ENCODE data around the gene CDH20.

Gene CDH20

GRCh38 chr18:61464551-61465142 is 131.4 kb downstream of the CDH20 start:
- in situ Hi-C loops (cut with HindIII; ENCODE audit: low sequenced_read_pairs): no loop called here
- no peak for TF ChIP-seq CTCF (IDR thresholded peaks at IDR 0.05; ENCODE audit: low read depth, low read length)
- DNase-seq (ENCODE audit: low read depth, low spot score): peak; percentile 73
- no peak overlapping the region for H3K4me3 ChIP-seq (ENCODE audit: low read depth, low read length)

- DNase-seq (ENCODE audit: low read depth, low spot score): no peak
- in situ Hi-C loops (cut with HindIII; ENCODE audit: low sequenced_read_pairs): no loop called here
Observed at GRCh38 chr18:61466736-61467135, 133.5 kb downstream of the CDH20 start.

GRCh38 chr18:61470031-61470674 is 136.9 kb downstream of the CDH20 start:
- in situ Hi-C loops (cut with HindIII; ENCODE audit: low sequenced_read_pairs): no loop called here
- TF ChIP-seq CTCF (IDR thresholded peaks at IDR 0.05; ENCODE audit: low read depth, low read length): no peak
- DNase-seq (ENCODE audit: low read depth, low spot score): no peak
- H3K4me3 ChIP-seq (ENCODE audit: low read depth, low read length): no peak overlapping the region

More at GRCh38 chr18:61466736-61467135, 133.5 kb downstream of the CDH20 start:
- TF ChIP-seq CTCF (IDR thresholded peaks at IDR 0.05; ENCODE audit: low read depth, low read length): no peak
- H3K4me3 ChIP-seq (ENCODE audit: low read depth, low read length): no peak overlapping the region

GRCh38 chr18:61471541-61471940 is 138.3 kb downstream of the CDH20 start:
- no peak for TF ChIP-seq CTCF (IDR thresholded peaks at IDR 0.05; ENCODE audit: low read depth, low read length)
- H3K4me3 ChIP-seq (ENCODE audit: low read depth, low read length): no peak overlapping the region
- DNase-seq (ENCODE audit: low read depth, low spot score): no peak
- in situ Hi-C loops (cut with HindIII; ENCODE audit: low sequenced_read_pairs): no loop called here

- in situ Hi-C loops (cut with HindIII; ENCODE audit: low sequenced_read_pairs): no loop called here
- TF ChIP-seq CTCF (IDR thresholded peaks at IDR 0.05; ENCODE audit: low read depth, low read length): no peak
- H3K4me3 ChIP-seq (ENCODE audit: low read depth, low read length): no peak overlapping the region
- DNase-seq (ENCODE audit: low read depth, low spot score): no peak
Observed at GRCh38 chr18:61471942-61472341, 138.7 kb downstream of the CDH20 start.

GRCh38 chr18:61474341-61474740 is 141.1 kb downstream of the CDH20 start:
- H3K4me3 ChIP-seq (ENCODE audit: low read depth, low read length): no peak overlapping the region
- TF ChIP-seq CTCF (IDR thresholded peaks at IDR 0.05; ENCODE audit: low read depth, low read length): no peak
- in situ Hi-C loops (cut with HindIII; ENCODE audit: low sequenced_read_pairs): no loop called here
- no peak for DNase-seq (ENCODE audit: low read depth, low spot score)
